GM12878 (cell line): Measurements from ENCODE around the gene SETSIP. TPM values are rescaled to one million over a fixed set of nuclear protein-coding genes. Genes with fewer than 3 reads are reported as not detected.

Source experiments
- ATAC-seq: fragments of 200-7000 bp; cut with Tn5 transposase; 3 replicates; pipeline ENCODE4 v1.9.1; 2020; ENCODE audit warnings: mild to moderate bottlenecking, moderate library complexity
- BruUV-seq: library from RNA; stranded (reverse); fragments of 400-500 nt; replicated peaks from 2 replicates; lab custom pipeline; 2021; lab: Mats Ljungman, UMichigan
- CTCF ChIA-PET: fragments of 300-600 bp; sonication (Branson Sonifier 250); formaldehyde crosslinking; extraction: SDS; loops from one replicate; lab custom pipeline; 2021; ENCODE audit warnings: inconsistent platforms; lab: Yijun Ruan, JAX
- POLR2A ChIA-PET: fragments of 350-600 bp; formaldehyde crosslinking; extraction: SDS; loops from one replicate; lab custom pipeline; 2021; ENCODE audit warnings: inconsistent platforms; lab: Charles Lee
- RAD21 ChIA-PET: fragments of 300-600 bp; sonication (Branson Sonifier 250); formaldehyde crosslinking; loops from one replicate; lab custom pipeline; 2023; ENCODE audit warnings: antibody characterized with exemption; ENCODE audit not compliant: unreplicated experiment; lab: Charles Lee
- SMC1A ChIA-PET: fragments of 300-600 bp; sonication (Branson Sonifier 250); formaldehyde crosslinking; loops from one replicate; lab custom pipeline; 2023; ENCODE audit not compliant: unreplicated experiment, uncharacterized antibody; lab: Charles Lee
- DNase-seq: peaks from one replicate; pipeline ENCODE4 v3.0.0-alpha.2; 2011; ENCODE audit warnings: low read depth, low spot score
- FAIRE-seq: peaks from 3 replicates; lab custom pipeline; 2011; peaks lifted over from hg19 to GRCh38; lab: Jason Lieb, UNC
- H2AFZ ChIP-seq: 2 replicates; pipeline ENCODE4 v1.6.0; 2011; ENCODE audit warnings: low read depth, low read length, control low read depth; ENCODE audit not compliant: control insufficient read depth
- H3K27ac ChIP-seq: 2 replicates; pipeline ENCODE4 v1.5.1; 2011; ENCODE audit warnings: control low read depth; ENCODE audit not compliant: control insufficient read depth, insufficient read depth
- H3K27me3 ChIP-seq, 2 experiments: replicated peaks in 1 of 2; 2 replicates each; pipeline versions ENCODE4 v1.6.0 to v1.6.1; 2011; ENCODE audit warnings: low read length in 1 of 2; ENCODE audit not compliant: control insufficient read depth in 2 of 2, insufficient read depth in 2 of 2
- H3K36me3 ChIP-seq, 2 experiments: 2 replicates each; pipeline ENCODE4 v1.5.1; 2011; ENCODE audit warnings: low read length in 1 of 2; ENCODE audit not compliant: control insufficient read depth in 2 of 2, insufficient read depth in 2 of 2
- H3K4me1 ChIP-seq: 2 replicates; pipeline ENCODE4 v1.6.1; 2011; ENCODE audit warnings: mild to moderate bottlenecking, low read length, moderate library complexity, mixed read lengths; ENCODE audit not compliant: control insufficient read depth, insufficient read depth
- H3K4me2 ChIP-seq: 2 replicates; pipeline ENCODE4 v1.6.0; 2011; ENCODE audit warnings: control low read depth; ENCODE audit not compliant: control insufficient read depth, insufficient read depth
- H3K4me3 ChIP-seq: fragments of 200-600 bp; sonication (generic); 2 replicates; pipeline ENCODE4 v1.5.1; 2016
- H3K79me2 ChIP-seq: 2 replicates; pipeline ENCODE4 v1.6.0; 2011; ENCODE audit warnings: low read length; ENCODE audit not compliant: control insufficient read depth, insufficient read depth
- H3K9ac ChIP-seq: 2 replicates; pipeline ENCODE4 v1.8.0; 2011; ENCODE audit warnings: low read length, control low read depth, mixed read lengths; ENCODE audit not compliant: control insufficient read depth, insufficient read depth
- H3K9me3 ChIP-seq: replicated peaks from 3 replicates; pipeline ENCODE4 v1.5.1; 2011; ENCODE audit warnings: mild to moderate bottlenecking, low read length; ENCODE audit not compliant: control insufficient read depth, insufficient read depth
- H4K20me1 ChIP-seq: 2 replicates; pipeline ENCODE4 v1.6.0; 2011; ENCODE audit not compliant: control insufficient read depth, insufficient read depth
- CHD2 ChIP-seq: IDR thresholded peaks from 2 replicates; pipeline ENCODE4 v1.6.1; 2011; ENCODE audit warnings: low read depth, low read length, improper control_type of control experiment, borderline replicate concordance
- CREB1 ChIP-seq: IDR thresholded peaks from 2 replicates; pipeline ENCODE4 v1.6.1; 2012; ENCODE audit warnings: low read depth, mild to moderate bottlenecking, inconsistent platforms
- CREM ChIP-seq: IDR thresholded peaks from 2 replicates; pipeline ENCODE4 v1.6.1; 2014; ENCODE audit warnings: antibody characterized with exemption, low read depth
- EED ChIP-seq: sonication (generic); IDR thresholded peaks from 2 replicates; pipeline ENCODE4 v1.6.1; 2016; ENCODE audit warnings: antibody characterized with exemption, low read depth
- GABPA ChIP-seq: IDR thresholded peaks from 2 replicates; pipeline ENCODE4 v1.6.1; 2014; ENCODE audit warnings: antibody characterized with exemption, low read depth, mild to moderate bottlenecking, inconsistent platforms
- GATAD2B ChIP-seq: fragments of 450-650 bp; conservative IDR thresholded peaks from 2 replicates; pipeline ENCODE4 v1.6.1; 2017; ENCODE audit warnings: low read depth, mild to moderate bottlenecking, moderate library complexity
- HCFC1 ChIP-seq: fragments of 150-350 bp; IDR thresholded peaks from 2 replicates; pipeline ENCODE4 v1.6.1; 2014; ENCODE audit warnings: low read length
- MTA2 ChIP-seq: fragments of 450-650 bp; IDR thresholded peaks from 2 replicates; pipeline ENCODE4 v1.6.1; 2016; ENCODE audit warnings: low read depth, mild to moderate bottlenecking, moderate library complexity
- NFYA ChIP-seq: IDR thresholded peaks from 2 replicates; pipeline ENCODE4 v1.6.1; 2011; ENCODE audit warnings: low read depth, mild to moderate bottlenecking, low read length, improper control_type of control experiment, borderline replicate concordance
- NFYB ChIP-seq: IDR thresholded peaks from 2 replicates; pipeline ENCODE4 v1.6.1; 2011; ENCODE audit warnings: low read depth, mild to moderate bottlenecking, low read length, improper control_type of control experiment, moderate library complexity; ENCODE audit not compliant: insufficient read depth
- NR2F1 ChIP-seq: fragments of 450-650 bp; conservative IDR thresholded peaks from 2 replicates; pipeline ENCODE4 v1.6.1; 2017; ENCODE audit warnings: mild to moderate bottlenecking
- POLR2A ChIP-seq: IDR thresholded peaks from 2 replicates; pipeline ENCODE4 v1.6.1; 2011; ENCODE audit warnings: low read depth, mild to moderate bottlenecking, low read length
- SREBF1 ChIP-seq: IDR thresholded peaks from 2 replicates; pipeline ENCODE4 v1.6.1; 2012; ENCODE audit warnings: mild to moderate bottlenecking, low read length
- STAT1 ChIP-seq: fragments of 450-650 bp; conservative IDR thresholded peaks from 2 replicates; pipeline ENCODE4 v1.6.1; 2014; ENCODE audit warnings: antibody characterized with exemption, mild to moderate bottlenecking
- TARDBP ChIP-seq: IDR thresholded peaks from 2 replicates; pipeline ENCODE4 v1.6.1; 2016; ENCODE audit warnings: borderline replicate concordance
- ZNF217 ChIP-seq: fragments of 450-650 bp; IDR thresholded peaks from 2 replicates; pipeline ENCODE4 v1.6.1; 2017; ENCODE audit warnings: antibody characterized with exemption, mild to moderate bottlenecking
- WGBS: methylation state at CpG from one replicate; pipeline ENCODE4 v1.1.6; 2016; ENCODE audit warnings: low lambda C conversion rate; ENCODE audit not compliant: insufficient replicate concordance, insufficient coverage; ENCODE audit errors: missing lambda C conversion rate; 5-methylcytosine and 5-hydroxymethylcytosine counted together
- in situ Hi-C: fragments of 300-500 bp; cut with MboI; formaldehyde crosslinking; loops from 9 replicates; pipeline ENCODE4 v1.14.3; 2018; ENCODE audit warnings: mixed read lengths
- intact Hi-C: fragments of 100-400 bp; cut with micrococcal nuclease; formaldehyde crosslinking; loops from one replicate; pipeline ENCODE4 v1.14.2; 2022; ENCODE audit not compliant: unreplicated experiment
- polyA plus RNA-seq, 11 experiments: library from polyadenylated mRNA; depleted of rRNA in 4 of 11; unstranded in 6 of 11; stranded (reverse) in 5 of 11; fragments of >200 nt; fragmentation: Nextera tagmentation in 4 of 11; fragmentation: Illumina TruSeq in 1 of 11; extraction: Ambion mirVana in 4 of 11; extraction: Trizol in 1 of 11; gene quantifications; 1 replicate in 1 of 11; 2 replicates in 10 of 11; pipeline versions ENCODE4 v1.2.1 to v1.2.3, GENCODE V29; 2011 to 2016; ENCODE audit warnings: inconsistent platforms in 2 of 11, missing spikeins in 2 of 11, low read depth in 1 of 11
- total RNA-seq, 4 experiments: library from RNA; depleted of rRNA in 3 of 4; stranded (reverse); fragments of >200 nt in 3 of 4; fragmentation: Illumina TruSeq in 1 of 4; extraction: Trizol in 1 of 4; gene quantifications; 2 replicates each; pipeline versions ENCODE4 v1.2.1 to v1.2.3, GENCODE V29; 2013 to 2021
- TF ChIP-seq, protein P1 (sequence below): IDR thresholded peaks from 2 replicates; pipeline ENCODE4 v1.6.1; 2012; ENCODE audit warnings: mild to moderate bottlenecking, low read depth, low read length
- TF ChIP-seq, protein P2 (sequence below): fragments of 150-350 bp; IDR thresholded peaks from 2 replicates; pipeline ENCODE4 v1.6.1; 2016; ENCODE audit warnings: low read depth, low read length

The SETSIP gene
- total and polyA plus RNA-seq, 10 of the 15 experiments (the other 5 are each of a cell fraction or from before 2014, with no cell fraction given) = 0.15 to 0.46 (median 0.23) TPM; not detected in 2

GRCh38 chr1:92037400-92037799 is 37.8 kb downstream of the SETSIP start:
- DNase-seq (no peak), FAIRE-seq (no peak), ATAC-seq (no peak)
- CTCF ChIA-PET = interaction anchor here (1.1 kb wide), 1 partner anchor 41 kb away, joined by 3 read pairs; no protein-coding TSS in a partner anchor
- intact Hi-C loops = no loop called here
- POLR2A ChIA-PET = no interaction called here
- BruUV-seq = no TSS peak
- peaks cover 2 to 3% of the 10 kb centered on the region in 2 experiments; a peak in 3 of 4 replicates for H3K27me3 ChIP-seq
- H3K27ac ChIP-seq = no peak overlapping the region
- 73% methylated on average over 6 of the region's 6 CpGs for WGBS
- in situ Hi-C loops = no loop called here
- H3K36me3 ChIP-seq = no peaks in the 10 kb centered on the region
- no peaks in the 10 kb centered on the region for H3K4me1 ChIP-seq
- TF ChIP-seq STAT1 (no peak), SREBF1 (no peak), POLR2A (no peak), CREB1 (no peak), NFYB (no peak), CHD2 (no peak), TARDBP (no peak), NR2F1 (no peak), CREM (no peak), NFYA (no peak), HCFC1 (no peak), ZNF217 (no peak), GABPA (no peak), EED (no peak), MTA2 (no peak), GATAD2B (no peak)
- TF ChIP-seq, protein P1, sequence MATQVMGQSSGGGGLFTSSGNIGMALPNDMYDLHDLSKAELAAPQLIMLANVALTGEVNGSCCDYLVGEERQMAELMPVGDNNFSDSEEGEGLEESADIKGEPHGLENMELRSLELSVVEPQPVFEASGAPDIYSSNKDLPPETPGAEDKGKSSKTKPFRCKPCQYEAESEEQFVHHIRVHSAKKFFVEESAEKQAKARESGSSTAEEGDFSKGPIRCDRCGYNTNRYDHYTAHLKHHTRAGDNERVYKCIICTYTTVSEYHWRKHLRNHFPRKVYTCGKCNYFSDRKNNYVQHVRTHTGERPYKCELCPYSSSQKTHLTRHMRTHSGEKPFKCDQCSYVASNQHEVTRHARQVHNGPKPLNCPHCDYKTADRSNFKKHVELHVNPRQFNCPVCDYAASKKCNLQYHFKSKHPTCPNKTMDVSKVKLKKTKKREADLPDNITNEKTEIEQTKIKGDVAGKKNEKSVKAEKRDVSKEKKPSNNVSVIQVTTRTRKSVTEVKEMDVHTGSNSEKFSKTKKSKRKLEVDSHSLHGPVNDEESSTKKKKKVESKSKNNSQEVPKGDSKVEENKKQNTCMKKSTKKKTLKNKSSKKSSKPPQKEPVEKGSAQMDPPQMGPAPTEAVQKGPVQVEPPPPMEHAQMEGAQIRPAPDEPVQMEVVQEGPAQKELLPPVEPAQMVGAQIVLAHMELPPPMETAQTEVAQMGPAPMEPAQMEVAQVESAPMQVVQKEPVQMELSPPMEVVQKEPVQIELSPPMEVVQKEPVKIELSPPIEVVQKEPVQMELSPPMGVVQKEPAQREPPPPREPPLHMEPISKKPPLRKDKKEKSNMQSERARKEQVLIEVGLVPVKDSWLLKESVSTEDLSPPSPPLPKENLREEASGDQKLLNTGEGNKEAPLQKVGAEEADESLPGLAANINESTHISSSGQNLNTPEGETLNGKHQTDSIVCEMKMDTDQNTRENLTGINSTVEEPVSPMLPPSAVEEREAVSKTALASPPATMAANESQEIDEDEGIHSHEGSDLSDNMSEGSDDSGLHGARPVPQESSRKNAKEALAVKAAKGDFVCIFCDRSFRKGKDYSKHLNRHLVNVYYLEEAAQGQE = no peak
- TF ChIP-seq, protein P2, sequence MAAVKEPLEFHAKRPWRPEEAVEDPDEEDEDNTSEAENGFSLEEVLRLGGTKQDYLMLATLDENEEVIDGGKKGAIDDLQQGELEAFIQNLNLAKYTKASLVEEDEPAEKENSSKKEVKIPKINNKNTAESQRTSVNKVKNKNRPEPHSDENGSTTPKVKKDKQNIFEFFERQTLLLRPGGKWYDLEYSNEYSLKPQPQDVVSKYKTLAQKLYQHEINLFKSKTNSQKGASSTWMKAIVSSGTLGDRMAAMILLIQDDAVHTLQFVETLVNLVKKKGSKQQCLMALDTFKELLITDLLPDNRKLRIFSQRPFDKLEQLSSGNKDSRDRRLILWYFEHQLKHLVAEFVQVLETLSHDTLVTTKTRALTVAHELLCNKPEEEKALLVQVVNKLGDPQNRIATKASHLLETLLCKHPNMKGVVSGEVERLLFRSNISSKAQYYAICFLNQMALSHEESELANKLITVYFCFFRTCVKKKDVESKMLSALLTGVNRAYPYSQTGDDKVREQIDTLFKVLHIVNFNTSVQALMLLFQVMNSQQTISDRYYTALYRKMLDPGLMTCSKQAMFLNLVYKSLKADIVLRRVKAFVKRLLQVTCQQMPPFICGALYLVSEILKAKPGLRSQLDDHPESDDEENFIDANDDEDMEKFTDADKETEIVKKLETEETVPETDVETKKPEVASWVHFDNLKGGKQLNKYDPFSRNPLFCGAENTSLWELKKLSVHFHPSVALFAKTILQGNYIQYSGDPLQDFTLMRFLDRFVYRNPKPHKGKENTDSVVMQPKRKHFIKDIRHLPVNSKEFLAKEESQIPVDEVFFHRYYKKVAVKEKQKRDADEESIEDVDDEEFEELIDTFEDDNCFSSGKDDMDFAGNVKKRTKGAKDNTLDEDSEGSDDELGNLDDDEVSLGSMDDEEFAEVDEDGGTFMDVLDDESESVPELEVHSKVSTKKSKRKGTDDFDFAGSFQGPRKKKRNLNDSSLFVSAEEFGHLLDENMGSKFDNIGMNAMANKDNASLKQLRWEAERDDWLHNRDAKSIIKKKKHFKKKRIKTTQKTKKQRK = no peak
- RAD21 ChIA-PET = no interaction called here
- H3K9ac ChIP-seq = no peak overlapping the region
- H3K4me3 ChIP-seq = no peak overlapping the region
- H3K79me2 ChIP-seq = no peaks in the 10 kb centered on the region
- H3K4me2 ChIP-seq = no peak overlapping the region
- H3K9me3 ChIP-seq = no peaks in the 10 kb centered on the region
- no peaks in the 10 kb centered on the region for H4K20me1 ChIP-seq
- SMC1A ChIA-PET = interaction anchor here (1.1 kb wide), 1 partner anchor 79 kb away, joined by 3 read pairs; no protein-coding TSS in a partner anchor
- no peak overlapping the region for H2AFZ ChIP-seq
